Breast epithelium (tissue), 3 donors: ENCODE results near the gene DNAH17.

Source experiments
- CTCF ChIP-seq, 3 donors: fragments of 450-650 bp; IDR thresholded peaks; one replicate each; pipeline ENCODE4 v1.5.1; 2016 to 2017; ENCODE audit warnings: antibody characterized with exemption in 3 of 3, mild to moderate bottlenecking in 3 of 3, moderate library complexity in 3 of 3
- POLR2A ChIP-seq: fragments of 450-650 bp; IDR thresholded peaks from one replicate; pipeline ENCODE4 v1.6.1; 2016; ENCODE audit warnings: antibody characterized with exemption, mild to moderate bottlenecking, moderate library complexity

GRCh38 chr17:78605886-78606285 is 28.7 kb upstream of the DNAH17 start:
- TF ChIP-seq CTCF (IDR thresholded peaks at IDR 0.05) (no peak), POLR2A (no peak)
